GM18508 (cell line): ENCODE results near the gene MAP3K21.

Experiments used
- ATAC-seq: cut with Tn5 transposase; IDR thresholded peaks from one replicate; pipeline ENCODE4 v1.9.1; 2021; ENCODE audit warnings: moderate number of reproducible peaks; ENCODE audit not compliant: insufficient read depth, unreplicated experiment

The MAP3K21 gene

GRCh38 chr1:233427907-233428306 is 100.4 kb downstream of the MAP3K21 start:
- no peak for ATAC-seq

GRCh38 chr1:233431753-233432403 is 104.4 kb downstream of the MAP3K21 start:
- no peak for ATAC-seq

DNA sequence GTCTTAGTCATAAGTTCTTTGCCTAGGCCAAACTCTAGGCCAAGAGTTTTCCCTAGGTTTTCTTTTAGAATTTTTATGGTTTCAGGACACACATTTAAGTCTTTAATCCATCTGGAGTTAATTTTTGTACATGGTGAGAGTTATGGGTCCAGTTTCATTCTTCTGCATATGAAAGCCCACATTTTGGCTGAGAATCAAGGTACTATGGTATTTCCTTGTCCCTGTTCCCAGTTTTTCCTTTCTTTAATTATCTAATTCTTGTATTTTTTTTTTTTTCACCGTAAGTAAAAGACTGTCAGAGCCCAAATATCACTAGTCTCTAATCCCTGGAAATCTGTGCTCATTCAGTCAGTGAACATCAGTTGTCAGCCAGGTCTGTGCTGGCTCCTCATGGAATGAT is 105.4 kb downstream of the MAP3K21 start:
- no peak for ATAC-seq

DNA sequence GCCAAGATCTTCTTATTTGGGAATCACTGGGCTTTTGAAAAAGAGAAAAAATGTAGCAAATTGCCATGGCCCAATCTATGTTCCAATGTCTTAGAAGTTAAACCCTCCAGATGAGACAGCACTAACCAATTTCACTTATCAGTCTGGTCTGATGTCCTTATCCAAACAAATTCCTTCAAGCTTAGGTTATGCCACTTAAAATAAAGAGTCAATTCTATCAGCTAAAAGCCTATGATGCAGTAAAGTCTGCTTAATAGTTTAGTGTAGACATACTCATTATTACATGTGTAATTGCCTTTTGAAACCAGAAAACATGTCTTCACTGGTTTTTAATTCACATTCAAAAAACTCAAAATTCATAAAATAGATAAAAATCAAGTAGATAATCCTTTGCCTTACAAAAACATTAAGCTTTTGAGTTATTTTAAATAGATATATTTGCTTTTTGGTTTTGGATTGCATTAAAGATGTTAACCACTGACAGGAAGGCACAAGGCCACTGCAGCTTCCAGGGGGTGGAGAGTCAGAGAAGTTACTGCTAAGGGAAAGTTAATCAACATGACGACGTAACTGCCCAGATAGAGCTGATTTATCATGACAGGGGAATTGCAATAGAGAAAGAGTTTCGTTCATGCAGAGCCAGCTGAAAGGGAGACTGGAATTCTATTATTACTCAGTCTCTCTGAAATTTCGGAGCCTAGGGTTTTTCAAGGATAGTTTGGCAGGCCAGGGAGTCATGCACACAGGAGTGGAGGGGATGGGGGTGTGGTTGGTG is 106.1 kb downstream of the MAP3K21 start:
- ATAC-seq = no peak
